GM13977 (cell line): Measurements from ENCODE around the gene CAMTA1.

ENCODE experiments used
- DNase-seq: peaks from one replicate; pipeline ENCODE4 v3.0.0; 2012; ENCODE audit warnings: low spot score
- in situ Hi-C: fragments of 300-500 bp; cut with MboI; formaldehyde crosslinking; loops from one replicate; pipeline ENCODE4 v1.12.0; 2022; ENCODE audit warnings: low sequenced_read_pairs, low pct_unique_long_range_greater_than_20kb, mixed read lengths, inconsistent platforms; ENCODE audit not compliant: unreplicated experiment
- TF ChIP-seq, protein P1 (sequence below): IDR thresholded peaks from 2 replicates; pipeline ENCODE4 v1.5.1; 2012; ENCODE audit warnings: mild to moderate bottlenecking, control low read depth; ENCODE audit not compliant: insufficient read depth; ENCODE audit errors: extremely low read depth, missing control alignments

CAMTA1 gene

DNA sequence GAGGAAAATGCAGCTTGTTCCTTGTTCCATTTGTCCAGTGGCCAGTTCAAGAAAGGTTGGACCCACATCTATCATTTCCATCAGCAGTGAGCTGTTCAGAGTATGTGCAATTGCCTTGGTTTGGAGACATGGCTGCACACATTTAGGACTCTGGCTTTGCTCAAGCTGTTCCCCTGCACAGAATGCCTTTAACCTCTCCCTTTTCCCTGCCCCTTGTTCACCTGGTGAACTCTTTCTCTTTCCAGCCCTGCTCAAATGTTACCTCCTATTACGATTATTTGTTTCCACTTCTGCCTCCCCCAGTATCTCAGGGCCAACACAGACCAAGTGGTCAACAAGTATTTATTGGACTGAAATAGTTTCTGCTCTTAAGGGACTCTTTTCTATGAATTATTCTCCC is 385.9 kb downstream of the CAMTA1 start:
- in situ Hi-C loops, result no loop called here
- DNase-seq, result no peak
- TF ChIP-seq, protein P1, sequence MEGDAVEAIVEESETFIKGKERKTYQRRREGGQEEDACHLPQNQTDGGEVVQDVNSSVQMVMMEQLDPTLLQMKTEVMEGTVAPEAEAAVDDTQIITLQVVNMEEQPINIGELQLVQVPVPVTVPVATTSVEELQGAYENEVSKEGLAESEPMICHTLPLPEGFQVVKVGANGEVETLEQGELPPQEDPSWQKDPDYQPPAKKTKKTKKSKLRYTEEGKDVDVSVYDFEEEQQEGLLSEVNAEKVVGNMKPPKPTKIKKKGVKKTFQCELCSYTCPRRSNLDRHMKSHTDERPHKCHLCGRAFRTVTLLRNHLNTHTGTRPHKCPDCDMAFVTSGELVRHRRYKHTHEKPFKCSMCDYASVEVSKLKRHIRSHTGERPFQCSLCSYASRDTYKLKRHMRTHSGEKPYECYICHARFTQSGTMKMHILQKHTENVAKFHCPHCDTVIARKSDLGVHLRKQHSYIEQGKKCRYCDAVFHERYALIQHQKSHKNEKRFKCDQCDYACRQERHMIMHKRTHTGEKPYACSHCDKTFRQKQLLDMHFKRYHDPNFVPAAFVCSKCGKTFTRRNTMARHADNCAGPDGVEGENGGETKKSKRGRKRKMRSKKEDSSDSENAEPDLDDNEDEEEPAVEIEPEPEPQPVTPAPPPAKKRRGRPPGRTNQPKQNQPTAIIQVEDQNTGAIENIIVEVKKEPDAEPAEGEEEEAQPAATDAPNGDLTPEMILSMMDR, result no peak

- in situ Hi-C loops, result no loop called here
- DNase-seq, result no peak
- TF ChIP-seq, protein P1, result no peak
Observed at GRCh38 chr1:7171574-7171973, 386.3 kb downstream of the CAMTA1 start.

DNA sequence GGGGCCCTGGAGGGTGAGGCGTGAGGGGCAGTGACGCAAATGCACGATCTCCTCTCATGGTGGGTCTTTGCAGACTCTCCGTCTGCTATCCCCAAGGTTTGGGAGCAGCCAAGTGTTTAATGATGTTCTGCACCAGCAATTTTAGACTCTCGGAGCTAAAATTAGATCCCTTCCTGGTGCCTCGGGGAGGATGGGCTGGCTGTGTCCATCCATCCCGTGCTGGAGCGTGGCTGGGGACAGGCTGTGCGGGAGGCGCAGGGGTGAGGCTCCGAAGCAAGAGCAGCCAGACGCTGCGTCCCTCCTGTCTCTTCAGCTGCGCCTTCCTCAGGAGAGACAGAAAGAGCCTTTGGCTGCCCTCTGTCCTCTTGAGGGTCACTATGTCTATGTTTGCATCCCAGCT is 387.6 kb downstream of the CAMTA1 start:
- in situ Hi-C loops, result no loop called here
- TF ChIP-seq, protein P1, result no peak
- DNase-seq, result no peak

DNA sequence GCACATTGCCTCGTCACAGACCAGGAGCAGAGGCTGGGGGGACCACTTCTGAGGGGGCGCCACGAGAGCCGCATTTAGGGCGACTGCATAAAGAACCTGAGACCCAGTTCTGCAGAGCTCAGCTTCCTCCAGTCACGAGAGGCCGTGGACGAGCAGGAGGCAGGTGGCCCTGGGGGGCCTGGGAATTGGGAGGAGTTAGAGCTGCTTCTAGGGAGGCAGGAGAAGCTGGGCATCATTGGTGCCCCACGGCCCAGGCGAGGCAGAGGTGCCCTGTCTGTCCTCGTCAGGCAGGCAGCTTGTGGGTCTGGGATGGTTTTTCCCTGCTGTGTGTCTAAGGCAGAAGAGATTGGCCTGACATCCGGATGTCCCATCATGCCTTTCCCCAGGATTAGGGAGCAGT is 389.3 kb downstream of the CAMTA1 start:
- TF ChIP-seq, protein P1, result no peak
- no peak for DNase-seq
- in situ Hi-C loops, result no loop called here

GRCh38 chr1:7174980-7175906 is 390.0 kb downstream of the CAMTA1 start:
- TF ChIP-seq, protein P1, result no peak
- DNase-seq, result no peak
- in situ Hi-C loops, result no loop called here

- TF ChIP-seq, protein P1, result no peak
- no peak for DNase-seq
- in situ Hi-C loops, result no loop called here
Observed at GRCh38 chr1:7177021-7177420, 391.8 kb downstream of the CAMTA1 start.
